GM23248 (cell line): ENCODE results near the gene CTDNEP1.

Experiments
- EZH2 ChIP-seq: fragments of 200-600 bp; sonication (generic); IDR thresholded peaks from 2 replicates; pipeline ENCODE4 v1.6.1; 2018; ENCODE audit warnings: antibody characterized with exemption, mild to moderate bottlenecking; ENCODE audit not compliant: insufficient read depth, poor library complexity, severe bottlenecking
- EZH2phosphoT487 ChIP-seq: fragments of 200-600 bp; sonication (generic); IDR thresholded peaks from 2 replicates; pipeline ENCODE4 v1.6.1; 2018; ENCODE audit warnings: antibody characterized with exemption, moderate library complexity, mild to moderate bottlenecking, low read depth; ENCODE audit not compliant: insufficient read depth

DNA sequence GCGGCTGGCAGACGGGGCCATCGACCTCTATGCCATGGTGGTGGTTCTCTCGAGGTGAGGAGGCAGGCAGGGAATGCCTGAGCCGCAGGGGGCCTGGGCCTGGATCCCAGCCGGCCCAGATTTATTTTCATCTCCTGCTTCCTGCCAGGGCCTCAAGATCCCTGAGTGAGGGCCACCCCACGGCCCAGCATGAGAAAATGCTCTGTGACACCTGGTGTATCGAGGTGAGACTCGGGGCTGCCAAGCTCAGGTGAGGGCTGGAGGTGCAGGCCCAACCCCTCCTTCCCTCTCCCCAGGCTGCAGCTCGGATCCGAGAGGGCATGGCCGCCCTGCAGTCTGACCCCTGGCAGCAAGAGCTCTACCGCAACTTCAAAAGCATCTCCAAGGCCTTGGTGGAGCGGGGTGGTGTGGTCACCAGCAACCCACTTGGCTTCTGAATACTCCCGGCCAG, 26.8 kb downstream of the CTDNEP1 start:
- TF ChIP-seq EZH2 (no peak), EZH2phosphoT487 (no peak)
